Measurements from ENCODE around the gene THAP10. TPM values are rescaled to one million over a fixed set of nuclear protein-coding genes. Genes with fewer than 3 reads are reported as not detected.

Gene THAP10
- total and polyA plus RNA-seq, 9 of the 15 experiments (the other 6 are each of a cell fraction or from before 2014, with no cell fraction given) = 0.04 to 0.28 (median 0.09) TPM; not detected in 3

DNA sequence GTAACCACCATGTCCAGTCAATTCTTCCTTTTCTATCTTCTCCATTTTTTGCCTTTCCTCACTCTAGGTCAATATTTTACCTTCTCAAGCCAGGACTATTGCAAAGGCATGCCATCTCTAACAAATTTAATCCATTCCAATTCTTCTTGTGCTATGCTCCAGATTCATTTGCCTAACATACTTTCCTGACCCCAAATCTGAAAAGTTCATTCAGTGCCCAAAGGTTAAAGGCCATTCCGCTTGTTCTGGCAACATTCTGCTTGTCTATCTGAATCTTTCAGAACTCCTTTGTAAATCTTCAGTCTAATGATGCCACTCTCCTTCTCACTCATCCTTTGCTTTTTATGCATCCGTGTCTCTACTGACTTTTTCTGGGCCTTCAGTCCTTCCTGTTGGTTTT, 15.6 kb downstream of the THAP10 start:
- no peak overlapping the region for H2AFZ ChIP-seq (ENCODE audit: low read depth, low read length)
- no peaks in the 10 kb centered on the region for H3K36me3 ChIP-seq (ENCODE audit: control insufficient read depth, insufficient read depth, low read length)
- no peak overlapping the region for H3K4me2 ChIP-seq (ENCODE audit: insufficient read depth, low read length)
- H3K27me3 ChIP-seq (ENCODE audit: control insufficient read depth in 2 of 2, insufficient read depth in 2 of 2, low read length in 2 of 2) = no peaks in the 10 kb centered on the region
- 3% methylated on average over 2 of the region's 2 CpGs for WGBS (ENCODE audit: insufficient coverage, low coverage, missing lambda C conversion rate)
- no peak overlapping the region for H3K4me3 ChIP-seq
- no peak for TF ChIP-seq NFE2L1 (tag; IDR thresholded peaks at IDR 0.05; ENCODE audit: borderline replicate concordance, low read depth)
- TF ChIP-seq ZBTB1 (CRISPR knock-in tag; IDR thresholded peaks at IDR 0.05; ENCODE audit: borderline replicate concordance, low read depth) = no peak
- no peaks in the 10 kb centered on the region for H3K9me1 ChIP-seq (ENCODE audit: control insufficient read depth, insufficient read depth, low read length)
- POLR2A ChIA-PET = no interaction called here
- CTCF ChIA-PET (ENCODE audit: low intra/inter-chr PET ratio) = no interaction called here
- H3K4me1 ChIP-seq (replicated peaks in 1 of 2; ENCODE audit: control insufficient read depth in 2 of 2, insufficient read depth in 2 of 2, low read length in 2 of 2) = no peaks in the 10 kb centered on the region
- FAIRE-seq = no peak
- H3K79me2 ChIP-seq (ENCODE audit: control insufficient read depth, insufficient read depth, low read length) = no peaks in the 10 kb centered on the region
- BruUV-seq (replicated peaks) = no TSS peak
- no peaks in the 10 kb centered on the region for H4K20me1 ChIP-seq (replicated peaks; ENCODE audit: control insufficient read depth, insufficient read depth, low read length)
- no peak for DNase-seq (ENCODE audit: extremely low read depth in 1 of 4, low spot score in 3 of 4)
- intact Hi-C loops (cut with micrococcal nuclease) (no loop called here), in situ Hi-C loops (cut with MboI) (no loop called here)
- H3K9me3 ChIP-seq (replicated peaks; ENCODE audit: control insufficient read depth, insufficient read depth, low read depth, low read length) = no peaks in the 10 kb centered on the region
- no peak overlapping the region for H3K9ac ChIP-seq (ENCODE audit: insufficient read depth in 1 of 2, low read depth in 2 of 2, low read length in 2 of 2)
- no peak for ATAC-seq
- no peak overlapping the region for H3K27ac ChIP-seq (ENCODE audit: extremely low read depth, low read depth, low read length)

GRCh38 chr15:70876011-70876410, 16.2 kb downstream of the THAP10 start:
- Histone ChIP-seq H3K9me3 (replicated peaks; ENCODE audit: control insufficient read depth, insufficient read depth, low read depth, low read length) (no peaks in the 10 kb centered on the region), H3K4me3 (no peak overlapping the region), H3K27me3 (ENCODE audit: control insufficient read depth in 2 of 2, insufficient read depth in 2 of 2, low read length in 2 of 2) (no peaks in the 10 kb centered on the region), H3K79me2 (ENCODE audit: control insufficient read depth, insufficient read depth, low read length) (no peaks in the 10 kb centered on the region), H3K27ac (ENCODE audit: extremely low read depth, low read depth, low read length) (no peak overlapping the region), H3K4me1 (replicated peaks in 1 of 2; ENCODE audit: control insufficient read depth in 2 of 2, insufficient read depth in 2 of 2, low read length in 2 of 2) (no peaks in the 10 kb centered on the region), H3K36me3 (ENCODE audit: control insufficient read depth, insufficient read depth, low read length) (no peaks in the 10 kb centered on the region), H2AFZ (ENCODE audit: low read depth, low read length) (no peak overlapping the region), H3K9ac (ENCODE audit: insufficient read depth in 1 of 2, low read depth in 2 of 2, low read length in 2 of 2) (no peak overlapping the region), H3K4me2 (ENCODE audit: insufficient read depth, low read length) (no peak overlapping the region), H3K9me1 (ENCODE audit: control insufficient read depth, insufficient read depth, low read length) (no peaks in the 10 kb centered on the region), H4K20me1 (replicated peaks; ENCODE audit: control insufficient read depth, insufficient read depth, low read length) (no peaks in the 10 kb centered on the region)
- DNase-seq (ENCODE audit: extremely low read depth in 1 of 4, low spot score in 3 of 4) (no peak), ATAC-seq (no peak), FAIRE-seq (no peak)
- CTCF ChIA-PET (ENCODE audit: low intra/inter-chr PET ratio) = no interaction called here
- WGBS (ENCODE audit: insufficient coverage, low coverage, missing lambda C conversion rate) = 3% methylated on average over 3 of the region's 3 CpGs
- in situ Hi-C loops (cut with MboI) (no loop called here), intact Hi-C loops (cut with micrococcal nuclease) (no loop called here)
- POLR2A ChIA-PET = no interaction called here
- BruUV-seq (replicated peaks) = no TSS peak
- TF ChIP-seq SMARCA4 (IDR thresholded peaks at IDR 0.05) = no peak
- TF ChIP-seq ZNF146 (CRISPR knock-in tag; IDR thresholded peaks at IDR 0.05; ENCODE audit: unreplicated experiment) = no peak
- no peak for TF ChIP-seq POLR2AphosphoS2 (IDR thresholded peaks at IDR 0.05; ENCODE audit: low read length)
- no peak for TF ChIP-seq ZBTB43 (CRISPR knock-in tag; IDR thresholded peaks at IDR 0.05)
- no peak for TF ChIP-seq FOXK1 (CRISPR knock-in tag; IDR thresholded peaks at IDR 0.05; ENCODE audit: borderline replicate concordance)
- no peak for TF ChIP-seq TEAD4 (IDR thresholded peaks at IDR 0.05; ENCODE audit: low read length)
- TF ChIP-seq TEAD4 (CRISPR knock-in tag; IDR thresholded peaks at IDR 0.05; ENCODE audit: borderline replicate concordance) = no peak
- no peak for TF ChIP-seq ZNF431 (CRISPR knock-in tag; IDR thresholded peaks at IDR 0.05)
- no peak for TF ChIP-seq HNRNPUL1 (IDR thresholded peaks at IDR 0.05; ENCODE audit: low read length)

Data from K562 (cell line).